Motor neuron (in vitro differentiated cells): ENCODE data around the gene IGFLR1. TPM values are rescaled to one million over a fixed set of nuclear protein-coding genes. Genes with fewer than 3 reads are reported as not detected.

Source experiments
- ATAC-seq, 8 experiments: fragments of 200-7000 bp; cut with Tn5 transposase; replicated peaks in 6 of 8; 2 replicates each; pipeline ENCODE4 v1.8.0; 2021; ENCODE audit warnings: mild to moderate bottlenecking in 8 of 8, moderate library complexity in 8 of 8
- H3K27ac ChIP-seq, 2 donors: fragments of 250-450 bp; sonication (Bioruptor Pico); 2 replicates each; pipeline ENCODE4 v1.9.0; 2021; ENCODE audit warnings: antibody characterized with exemption in 2 of 2, mild to moderate bottlenecking in 2 of 2, moderate library complexity in 1 of 2
- H3K4me1 ChIP-seq, 2 donors: fragments of 250-450 bp; sonication (Bioruptor Pico); replicated peaks in 1 of 2; 2 replicates each; pipeline ENCODE4 v1.6.1; 2021; ENCODE audit warnings: antibody characterized with exemption in 2 of 2, mild to moderate bottlenecking in 2 of 2, moderate library complexity in 1 of 2
- H3K4me3 ChIP-seq, 5 donors: fragments of 250-450 bp; sonication (Bioruptor Pico); 2 replicates each; pipeline ENCODE4 v1.9.0; 2021; ENCODE audit warnings: antibody characterized with exemption in 5 of 5, mild to moderate bottlenecking in 5 of 5, moderate library complexity in 4 of 5
- WGBS, 10 experiments: fragments of 450-650 bp; shearing (Covaris generic); methylation state at CpG; one replicate each; pipeline ENCODE4 v1.0.0; 2022; 5-methylcytosine and 5-hydroxymethylcytosine counted together
- in situ Hi-C, 9 experiments: fragments of 400-800 bp; cut with MboI; loops; one replicate each; pipeline ENCODE4 v1.15.0; 2021; ENCODE audit warnings: low sequenced_read_pairs in 9 of 9, low pct_unique_long_range_greater_than_20kb in 2 of 9; ENCODE audit not compliant: unreplicated experiment in 9 of 9
- total RNA-seq, 8 experiments: library from RNA; unstranded; fragments of 300-600 nt; gene quantifications; 2 replicates each; pipeline versions ENCODE4 v1.2.3 to v1.2.4, GENCODE V29; 2022

IGFLR1 gene
- total RNA-seq, 8 experiments from 2014 or later: 1.8 to 6.4 (median 4.3) TPM

DNA sequence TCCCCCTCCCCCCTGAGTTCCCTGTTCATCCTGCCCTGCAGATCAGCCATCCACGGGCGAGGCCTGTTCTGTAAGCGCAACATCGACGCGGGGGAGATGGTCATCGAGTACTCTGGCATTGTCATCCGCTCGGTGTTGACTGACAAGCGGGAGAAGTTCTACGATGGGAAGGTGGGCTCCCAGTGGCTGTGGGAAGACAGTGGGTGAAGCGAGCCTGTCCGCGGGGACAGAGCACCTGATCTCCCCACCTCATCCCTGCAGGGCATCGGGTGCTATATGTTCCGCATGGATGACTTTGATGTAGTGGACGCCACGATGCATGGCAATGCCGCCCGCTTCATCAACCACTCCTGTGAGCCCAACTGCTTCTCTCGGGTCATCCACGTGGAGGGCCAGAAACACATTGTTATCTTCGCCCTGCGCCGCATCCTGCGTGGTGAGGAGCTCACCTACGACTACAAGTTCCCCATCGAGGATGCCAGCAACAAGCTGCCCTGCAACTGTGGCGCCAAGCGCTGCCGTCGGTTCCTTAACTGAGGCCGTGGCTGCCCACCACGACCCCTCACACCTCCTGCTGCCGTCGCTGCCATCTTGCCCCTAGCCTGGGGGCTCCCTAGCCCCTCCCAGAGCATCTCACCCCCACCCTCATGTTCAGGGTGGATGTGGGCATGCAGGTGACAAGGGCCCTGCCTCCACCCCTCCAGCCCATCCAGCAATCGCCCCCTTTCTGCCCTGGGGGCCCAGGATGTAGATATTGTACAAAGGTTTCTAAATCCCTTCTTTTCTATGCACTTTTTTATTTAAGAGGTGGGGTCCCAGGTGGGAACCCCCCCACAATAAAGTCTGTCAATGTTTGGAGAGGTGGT is 4.0 kb downstream of the IGFLR1 start:
- WGBS, 10 experiments: 75 to 100% (median 95%) methylated on average over 1 to 6 of the region's 37 CpGs; no CpG with 5 or more reads in 4 of the 10 experiments
- Histone ChIP-seq H3K4me3 (no peak overlapping the region), H3K4me1 (peaks cover 3 to 4% of the 10 kb centered on the region in 2 donors), H3K27ac (no peak overlapping the region)
- in situ Hi-C loops: no loop called here
- no peak for ATAC-seq

DNA sequence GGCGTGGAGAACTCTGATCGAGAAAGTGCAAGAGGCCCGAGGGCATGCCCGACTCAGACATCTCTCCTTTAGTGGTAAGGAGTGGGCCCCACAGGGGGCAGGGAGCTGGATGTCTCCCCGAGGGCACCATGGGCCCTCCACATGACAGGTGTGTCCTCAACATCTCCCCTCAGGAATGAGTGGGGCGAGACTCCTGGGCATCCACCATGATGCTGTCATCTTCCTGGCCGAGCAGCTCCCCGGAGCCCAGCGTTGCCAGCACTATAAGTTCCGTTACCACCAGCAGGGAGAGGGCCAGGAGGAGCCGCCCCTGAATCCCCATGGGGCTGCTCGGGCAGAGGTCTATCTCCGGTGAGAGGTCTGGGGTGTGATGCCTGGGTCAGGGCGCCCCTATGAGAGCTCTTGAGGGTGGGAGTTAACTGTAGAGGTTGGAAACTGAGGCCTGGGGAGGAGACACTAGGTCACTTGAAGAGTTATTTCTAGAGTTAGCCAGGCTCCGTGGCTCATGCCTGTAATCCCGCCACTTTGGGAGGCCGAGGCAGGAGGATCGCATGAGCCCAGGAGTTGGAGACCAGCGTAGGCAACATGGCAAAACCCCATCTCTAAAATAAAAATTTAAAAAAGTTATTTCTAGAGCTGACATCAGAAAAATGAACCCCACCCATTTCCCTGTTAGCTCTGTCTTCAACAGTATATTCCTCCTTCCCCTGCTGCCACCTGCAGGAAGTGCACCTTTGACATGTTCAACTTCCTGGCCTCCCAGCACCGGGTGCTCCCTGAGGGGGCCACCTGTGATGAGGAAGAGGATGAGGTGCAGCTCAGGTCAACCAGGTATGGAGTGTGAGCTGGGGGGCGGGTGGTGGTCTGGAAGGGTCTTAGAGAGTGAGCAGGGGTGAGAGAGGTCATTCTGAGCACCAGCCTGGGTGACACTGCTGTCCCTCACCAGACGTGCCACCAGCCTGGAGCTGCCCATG is 5.1 kb downstream of the IGFLR1 start:
- Histone ChIP-seq H3K4me1 (peaks cover 3 to 4% of the 10 kb centered on the region in 2 donors), H3K27ac (no peak overlapping the region), H3K4me3 (no peak overlapping the region)
- in situ Hi-C loops: no loop called here
- 69 to 100% (median 84%) methylated on average over 2 to 7 of the region's 22 CpGs; no CpG with 5 or more reads in 4 of the 10 experiments for WGBS, 10 experiments
- no peak for ATAC-seq

DNA sequence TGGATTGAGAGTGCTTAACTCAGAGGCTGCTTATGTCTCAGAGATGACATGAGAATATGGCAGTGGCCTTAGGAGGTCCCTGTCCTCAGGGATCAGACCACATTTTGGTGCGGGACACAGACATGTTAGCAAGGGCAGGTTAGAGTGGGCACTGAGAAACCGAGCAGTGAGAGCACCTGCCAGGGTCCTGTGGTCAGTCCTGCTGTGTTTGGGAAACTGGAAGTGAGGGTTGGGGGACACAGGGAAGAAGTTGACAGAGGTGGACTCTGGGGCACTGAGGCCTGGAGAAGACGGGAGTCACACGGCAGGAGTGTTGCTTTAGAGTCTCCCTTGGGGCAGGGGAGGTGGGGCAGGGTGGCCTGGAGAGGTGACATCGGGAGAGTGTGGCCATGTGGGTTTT is 7.4 kb downstream of the IGFLR1 start:
- Histone ChIP-seq H3K4me1 (no peaks in the 10 kb centered on the region), H3K4me3 (no peak overlapping the region), H3K27ac (no peak overlapping the region)
- ATAC-seq: no peak
- in situ Hi-C loops: no loop called here
- WGBS, 10 experiments: 78 to 100% (median 88%) methylated on average over 1 to 4 of the region's 5 CpGs; no CpG with 5 or more reads in 6 of the 10 experiments

- ATAC-seq: no peak
- WGBS, 10 experiments: 60 to 100% (median 95%) methylated on average over 1 to 8 of the region's 8 CpGs; no CpG with 5 or more reads in 2 of the 10 experiments
- in situ Hi-C loops: no loop called here
- H3K4me3 ChIP-seq: no peak overlapping the region
- no peak overlapping the region for H3K27ac ChIP-seq
- no peaks in the 10 kb centered on the region for H3K4me1 ChIP-seq
Measured at GRCh38 chr19:35734273-35734672, 8.0 kb downstream of the IGFLR1 start.

GRCh38 chr19:35733180-35734125 is 8.8 kb downstream of the IGFLR1 start:
- H3K27ac ChIP-seq: no peak overlapping the region
- in situ Hi-C loops: no loop called here
- 71 to 100% (median 97%) methylated on average over 2 to 5 of the region's 35 CpGs; no CpG with 5 or more reads in 5 of the 10 experiments for WGBS, 10 experiments
- H3K4me1 ChIP-seq: no peaks in the 10 kb centered on the region
- H3K4me3 ChIP-seq: no peak overlapping the region
- peak in 3 of 8 experiments; percentile 1 to 59 (median 41) for ATAC-seq

DNA sequence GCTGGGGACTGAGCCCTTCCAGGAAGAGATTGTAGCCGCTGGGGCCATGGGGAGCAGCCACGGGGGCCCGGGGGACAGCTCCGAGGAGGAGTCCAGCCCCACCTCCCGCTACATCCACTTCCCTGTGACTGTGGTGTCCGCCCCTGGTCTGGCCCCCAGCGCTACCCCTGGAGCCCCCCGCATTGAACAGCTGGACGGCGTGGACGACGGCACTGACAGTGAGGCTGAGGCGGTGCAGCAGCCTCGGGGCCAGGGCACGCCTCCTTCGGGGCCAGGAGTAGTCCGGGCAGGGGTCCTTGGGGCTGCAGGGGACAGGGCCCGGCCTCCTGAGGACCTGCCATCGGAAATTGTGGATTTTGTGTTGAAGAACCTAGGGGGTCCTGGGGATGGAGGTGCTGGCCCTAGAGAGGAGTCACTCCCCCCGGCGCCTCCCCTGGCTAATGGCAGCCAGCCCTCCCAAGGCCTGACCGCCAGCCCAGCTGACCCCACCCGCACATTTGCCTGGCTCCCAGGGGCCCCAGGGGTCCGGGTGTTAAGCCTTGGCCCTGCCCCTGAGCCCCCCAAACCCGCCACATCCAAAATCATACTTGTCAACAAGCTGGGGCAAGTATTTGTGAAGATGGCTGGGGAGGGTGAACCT is 9.6 kb downstream of the IGFLR1 start:
- peak in 4 of 8 experiments; percentile 1 to 12 (median 10) for ATAC-seq
- H3K4me3 ChIP-seq: no peak overlapping the region
- H3K4me1 ChIP-seq: no peaks in the 10 kb centered on the region
- in situ Hi-C loops: no loop called here
- WGBS, 10 experiments: no CpG with 5 or more reads among the region's 25 CpGs
- no peak overlapping the region for H3K27ac ChIP-seq

DNA sequence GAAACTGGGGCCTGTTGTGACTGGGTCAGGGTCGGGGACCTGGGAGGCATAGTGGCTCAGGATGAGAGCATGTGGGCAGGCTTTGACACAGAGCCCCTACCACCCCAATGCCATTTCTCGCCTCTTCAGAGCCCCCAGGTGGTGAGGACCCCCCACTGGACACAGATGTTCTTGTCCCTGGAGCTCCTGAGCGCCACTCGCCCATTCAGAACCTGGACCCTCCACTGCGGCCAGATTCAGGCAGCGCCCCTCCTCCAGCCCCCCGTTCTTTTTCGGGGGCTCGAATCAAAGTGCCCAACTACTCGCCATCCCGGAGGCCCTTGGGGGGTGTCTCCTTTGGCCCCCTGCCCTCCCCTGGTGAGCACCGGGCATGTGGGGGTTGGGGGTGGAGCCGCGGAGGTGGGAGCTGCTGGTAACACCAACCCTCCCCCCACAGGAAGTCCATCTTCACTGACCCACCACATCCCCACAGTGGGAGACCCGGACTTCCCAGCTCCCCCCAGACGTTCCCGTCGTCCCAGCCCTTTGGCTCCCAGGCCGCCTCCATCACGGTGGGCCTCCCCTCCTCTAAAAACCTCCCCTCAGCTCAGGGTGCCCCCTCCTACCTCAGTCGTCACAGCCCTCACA is 10.4 kb downstream of the IGFLR1 start:
- H3K27ac ChIP-seq: no peak overlapping the region
- no peak overlapping the region for H3K4me3 ChIP-seq
- 80% methylated on average over 1 of the region's 21 CpGs; no CpG with 5 or more reads in 9 of the 10 experiments for WGBS, 10 experiments
- in situ Hi-C loops: no loop called here
- H3K4me1 ChIP-seq: no peaks in the 10 kb centered on the region
- ATAC-seq: peak in 4 of 8 experiments; percentile 1 to 9 (median 6)

GRCh38 chr19:35731353-35731752 is 10.9 kb downstream of the IGFLR1 start:
- in situ Hi-C loops: no loop called here
- ATAC-seq: peak in 3 of 8 experiments; percentile 7 to 29 (median 28)
- H3K4me1 ChIP-seq: no peaks in the 10 kb centered on the region
- no peak overlapping the region for H3K27ac ChIP-seq
- no peak overlapping the region for H3K4me3 ChIP-seq
- WGBS, 10 experiments: 20% methylated on average over 1 of the region's 9 CpGs; no CpG with 5 or more reads in 9 of the 10 experiments

DNA sequence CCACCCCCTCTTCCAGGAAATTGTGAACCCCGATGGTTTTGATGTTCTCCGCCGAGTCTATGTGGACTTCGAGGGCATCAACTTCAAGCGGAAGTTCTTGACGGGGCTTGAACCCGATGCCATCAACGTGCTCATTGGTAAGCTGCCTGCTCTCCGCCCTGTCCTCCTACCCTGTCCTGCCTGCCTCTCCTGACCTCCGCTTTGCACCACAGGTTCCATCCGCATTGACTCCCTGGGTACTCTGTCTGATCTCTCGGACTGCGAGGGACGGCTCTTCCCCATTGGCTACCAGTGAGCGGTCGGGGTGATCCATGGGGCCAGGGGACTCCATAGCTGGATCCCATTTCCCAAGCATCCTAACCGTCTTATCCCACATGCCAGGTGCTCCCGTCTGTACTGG is 11.9 kb downstream of the IGFLR1 start:
- H3K27ac ChIP-seq: no peak overlapping the region
- 80 to 100% (median 93%) methylated on average over 1 to 12 of the region's 18 CpGs; no CpG with 5 or more reads in 3 of the 10 experiments for WGBS, 10 experiments
- H3K4me3 ChIP-seq: no peak overlapping the region
- H3K4me1 ChIP-seq: no peaks in the 10 kb centered on the region
- in situ Hi-C loops: no loop called here
- ATAC-seq: no peak

- ATAC-seq: no peak
- 40 to 92% methylated on average over 1 to 2 of the region's 11 CpGs; no CpG with 5 or more reads in 8 of the 10 experiments for WGBS, 10 experiments
- no peak overlapping the region for H3K27ac ChIP-seq
- no peaks in the 10 kb centered on the region for H3K4me1 ChIP-seq
- H3K4me3 ChIP-seq: no peak overlapping the region
- in situ Hi-C loops: no loop called here
Measured at GRCh38 chr19:35729763-35730162, 12.5 kb downstream of the IGFLR1 start.

GRCh38 chr19:35729021-35729420 is 13.2 kb downstream of the IGFLR1 start:
- Histone ChIP-seq H3K27ac (no peak overlapping the region), H3K4me1 (no peaks in the 10 kb centered on the region), H3K4me3 (no peak overlapping the region)
- no peak for ATAC-seq
- WGBS, 10 experiments: 80 to 100% (median 95%) methylated on average over 1 to 12 of the region's 18 CpGs; no CpG with 5 or more reads in 4 of the 10 experiments
- in situ Hi-C loops: no loop called here
